ENCODE results near the gene TTC7B. TPM values are rescaled to one million over a fixed set of nuclear protein-coding genes. Genes with fewer than 3 reads are reported as not detected.

TTC7B gene
- total and polyA plus RNA-seq, 2 of the 8 experiments (the other 6 are each of a cell fraction or from before 2014, with no cell fraction given) = 23.7 to 34.0 TPM

DNA sequence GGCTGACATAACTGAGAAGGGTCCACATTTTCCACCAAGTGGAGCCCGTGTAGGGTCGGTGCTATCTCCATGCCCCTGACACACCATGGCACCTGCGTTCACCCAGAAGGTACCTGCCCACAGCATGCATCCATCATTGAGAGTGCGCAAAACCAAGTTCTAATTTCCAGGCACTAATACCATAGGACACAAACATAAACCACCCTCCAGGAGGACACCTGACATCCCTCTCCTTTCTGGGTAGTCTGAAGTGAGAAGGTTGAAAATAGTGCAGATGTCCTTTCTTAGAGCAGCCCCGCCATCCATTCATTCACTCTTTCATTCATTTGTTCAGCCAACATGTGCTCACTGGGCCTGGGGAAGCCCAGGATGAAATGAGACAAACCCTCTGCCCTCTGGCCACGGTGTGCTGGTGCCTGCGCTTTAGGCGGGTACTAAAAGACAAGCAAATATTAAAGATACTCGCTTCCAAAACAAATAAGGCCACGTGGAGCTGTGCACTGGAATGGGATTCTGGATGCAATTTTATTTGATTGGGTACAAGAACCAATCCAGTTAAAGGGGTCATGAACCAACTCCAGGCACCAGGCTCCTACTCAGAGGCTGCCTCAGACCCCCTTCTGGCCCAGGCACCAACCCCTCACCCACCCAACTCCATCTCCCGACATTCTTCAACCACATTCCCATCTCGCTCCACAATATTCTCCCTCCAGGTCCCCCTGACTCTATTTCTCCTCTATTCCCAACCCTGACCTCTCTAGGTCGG is 1.2 kb downstream of the TTC7B start:
- no peak overlapping the region for H2BK5ac ChIP-seq (ENCODE audit: low read depth, low read length)
- peaks cover 0 to 5% (median 5%) of the 10 kb centered on the region in 4 experiments; a peak in 4 of 7 replicates for H3K27me3 ChIP-seq (replicated peaks in 1 of 4; ENCODE audit: control insufficient read depth in 3 of 4, extremely low read depth in 1 of 4, insufficient read depth in 3 of 4, low read length in 3 of 4)
- no peak overlapping the region for H3K14ac ChIP-seq (ENCODE audit: insufficient read length)
- no peak overlapping the region for H2BK12ac ChIP-seq (ENCODE audit: low read depth, low read length)
- peaks cover 8% of the 10 kb centered on the region; the same call in 1 of the 2 replicates for H3K23me2 ChIP-seq (ENCODE audit: low read depth, low read length)
- no peak overlapping the region for H2BK15ac ChIP-seq (ENCODE audit: low read length)
- peaks cover 0 to 10% (median 5%) of the 10 kb centered on the region in 4 experiments; a peak in 6 of 7 replicates for H3K4me1 ChIP-seq (replicated peaks in 1 of 4; ENCODE audit: control insufficient read depth in 3 of 4, insufficient read depth in 4 of 4, low read length in 3 of 4)
- no peak overlapping the region for H3K23ac ChIP-seq (ENCODE audit: insufficient read length)
- H2AK5ac ChIP-seq (ENCODE audit: low read depth, low read length) = no peak overlapping the region
- H3K9ac ChIP-seq (replicated peaks in 1 of 4; ENCODE audit: extremely low read depth in 1 of 4, low read depth in 3 of 4, low read length in 3 of 4) = no peak overlapping the region; a peak in 1 of 7 replicates
- no peaks in the 10 kb centered on the region for H3K9me3 ChIP-seq (ENCODE audit: insufficient read depth in 2 of 2, low read depth in 1 of 2, low read length in 1 of 2)
- no peak overlapping the region for H3K56ac ChIP-seq (replicated peaks; ENCODE audit: insufficient read length, low read depth, low read length)
- DNase-seq (ENCODE audit: low read depth in 1 of 2, low spot score in 2 of 2) = no peak
- no peak overlapping the region for H4K91ac ChIP-seq (replicated peaks; ENCODE audit: insufficient read length, low read length)
- H3K18ac ChIP-seq (ENCODE audit: extremely low read depth, low read length) = no peak overlapping the region
- H3K79me1 ChIP-seq (ENCODE audit: low read depth, low read length) = peaks cover 7% of the 10 kb centered on the region; the same call in 1 of the 2 replicates
- no peaks in the 10 kb centered on the region for H3K36me3 ChIP-seq (ENCODE audit: control insufficient read depth in 2 of 4, insufficient read depth in 4 of 4, low read length in 3 of 4)
- ChIA-PET POLR2A (ENCODE audit: partially characterized antibody) (no interaction called here), CTCF (ENCODE audit: partially characterized antibody) (interaction anchor here (1.6 kb wide), 1 partner anchor 30 kb away, joined by 4 read pairs; no protein-coding TSS in a partner anchor)
- H2BK120ac ChIP-seq (replicated peaks; ENCODE audit: low read depth, low read length) = no peak overlapping the region
- H4K5ac ChIP-seq (ENCODE audit: insufficient read length, low read depth, low read length) = no peak overlapping the region
- no peak overlapping the region for H3K4ac ChIP-seq (replicated peaks; ENCODE audit: insufficient read length, low read depth, low read length)
- no peak overlapping the region for H2BK20ac ChIP-seq (ENCODE audit: low read length)
- H3K79me2 ChIP-seq (ENCODE audit: control insufficient read depth in 1 of 2, insufficient read depth in 2 of 2, low read length in 2 of 2) = no peaks in the 10 kb centered on the region
- H2AFZ ChIP-seq (ENCODE audit: low read length) = no peak overlapping the region
- H3K27ac ChIP-seq (ENCODE audit: low read depth, low read length) = no peak overlapping the region
- WGBS, 2 experiments (ENCODE audit: extremely low coverage in 1 of 2, insufficient coverage in 1 of 2, insufficient read length in 1 of 2, insufficient replicate concordance in 2 of 2, low coverage in 1 of 2, low lambda C conversion rate in 2 of 2, missing lambda C conversion rate in 1 of 2) = 90 to 100% methylated on average over 2 to 13 of the region's 13 CpGs
- peak overlapping the region; percentile 53 to 83 (median 64); a peak in 7 of 8 replicates for H3K4me3 ChIP-seq (ENCODE audit: extremely low read depth in 1 of 4, insufficient read depth in 2 of 4, low read depth in 3 of 4, low read length in 4 of 4)
- H4K8ac ChIP-seq (ENCODE audit: extremely low read depth, insufficient read depth, low read length) = no peak overlapping the region
- peaks cover 0 to 3% of the 10 kb centered on the region in 2 experiments for H4K20me1 ChIP-seq (replicated peaks in 1 of 2; ENCODE audit: control insufficient read depth in 1 of 2, insufficient read depth in 2 of 2, low read length in 2 of 2)
- no peak for FAIRE-seq
- H3K4me2 ChIP-seq (ENCODE audit: insufficient read depth in 1 of 2, low read depth in 2 of 2, low read length in 2 of 2) = peak overlapping the region; percentile 80 to 88
- no peak for TF ChIP-seq BRCA1 (IDR thresholded peaks at IDR 0.05; ENCODE audit: low read depth, low read length)
- no peak for TF ChIP-seq MAFK (IDR thresholded peaks at IDR 0.05; ENCODE audit: low read depth, low read length)
- no peak for TF ChIP-seq TEAD4 (IDR thresholded peaks at IDR 0.05; ENCODE audit: low read depth, low read length)
- TF ChIP-seq, protein P1, sequence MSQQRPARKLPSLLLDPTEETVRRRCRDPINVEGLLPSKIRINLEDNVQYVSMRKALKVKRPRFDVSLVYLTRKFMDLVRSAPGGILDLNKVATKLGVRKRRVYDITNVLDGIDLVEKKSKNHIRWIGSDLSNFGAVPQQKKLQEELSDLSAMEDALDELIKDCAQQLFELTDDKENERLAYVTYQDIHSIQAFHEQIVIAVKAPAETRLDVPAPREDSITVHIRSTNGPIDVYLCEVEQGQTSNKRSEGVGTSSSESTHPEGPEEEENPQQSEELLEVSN (IDR thresholded peaks at IDR 0.05) = no peak
- no peak for TF ChIP-seq CBX8 (IDR thresholded peaks at IDR 0.05; ENCODE audit: borderline replicate concordance, low read depth, low read length)
- TF ChIP-seq TBP (IDR thresholded peaks at IDR 0.05; ENCODE audit: low read depth, low read length) = no peak
- no peak for TF ChIP-seq SIRT6 (IDR thresholded peaks at IDR 0.05; ENCODE audit: low read length)
- no peak for TF ChIP-seq EGR1 (IDR thresholded peaks at IDR 0.05; ENCODE audit: borderline replicate concordance, low read depth, low read length)
- TF ChIP-seq TAF1 (IDR thresholded peaks at IDR 0.05; ENCODE audit: low read depth, low read length) = no peak
- no peak for TF ChIP-seq NANOG (IDR thresholded peaks at IDR 0.05; ENCODE audit: insufficient read depth, low read depth, low read length, poor library complexity, severe bottlenecking)
